Mesothelial cell of epicardium (in vitro differentiated cells): ENCODE data around the gene KIRREL3. TPM values are rescaled to one million over a fixed set of nuclear protein-coding genes. Genes with fewer than 3 reads are reported as not detected.

Experiments
- DNase-seq, 2 experiments: peaks; one replicate each; pipeline ENCODE4 v3.0.0; 2021; ENCODE audit warnings: low spot score in 2 of 2; ENCODE audit not compliant: unreplicated experiment in 2 of 2
- H3K27ac Mint-ChIP-seq: 2 replicates; pipeline ENCODE4 v1.8.0; 2021; ENCODE audit warnings: mixed read lengths
- H3K27me3 Mint-ChIP-seq: 2 replicates; pipeline ENCODE4 v1.8.0; 2021; ENCODE audit warnings: low read depth, mixed read lengths
- H3K36me3 Mint-ChIP-seq: 2 replicates; pipeline ENCODE4 v1.8.0; 2021; ENCODE audit warnings: mixed read lengths
- H3K4me1 Mint-ChIP-seq: 2 replicates; pipeline ENCODE4 v1.8.0; 2021; ENCODE audit warnings: mixed read lengths
- H3K4me3 Mint-ChIP-seq: 2 replicates; pipeline ENCODE4 v1.8.0; 2021; ENCODE audit warnings: mild to moderate bottlenecking, moderate library complexity, mixed read lengths
- H3K9me3 Mint-ChIP-seq: 2 replicates; pipeline ENCODE4 v1.8.0; 2021; ENCODE audit warnings: mixed read lengths
- total RNA-seq: library from RNA; stranded (reverse); gene quantifications from 3 replicates; pipeline ENCODE4 v1.2.1, GENCODE V29; 2021
- TF ChIP-seq, protein P1 (sequence below): fragments of 200-600 bp; sonication (generic); IDR thresholded peaks from one replicate; pipeline ENCODE4 v1.5.0; 2021; ENCODE audit warnings: antibody characterized with exemption; ENCODE audit not compliant: unreplicated experiment

KIRREL3 gene
- total RNA-seq, 1 donor from 2014 or later, result 0.31 TPM

DNA sequence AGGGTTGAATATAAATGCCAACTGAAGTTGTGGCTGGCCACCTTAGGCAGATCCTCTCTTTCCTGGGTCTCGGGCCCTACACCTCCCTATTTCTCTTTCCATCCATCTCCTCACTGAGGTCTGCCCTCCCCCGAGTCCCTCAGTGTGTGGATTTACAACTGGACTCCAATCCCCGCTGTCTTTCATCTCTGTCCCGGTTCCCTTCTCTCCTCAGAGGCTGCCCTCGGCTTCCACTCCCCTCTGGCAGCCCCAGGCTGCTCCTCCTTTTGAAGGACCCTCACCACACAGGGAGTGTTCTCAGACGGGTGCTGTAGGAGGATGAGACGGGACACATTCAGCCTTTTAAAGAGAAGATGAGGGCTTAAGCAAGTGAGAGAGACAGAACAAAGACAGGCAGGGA, 478.0 kb downstream of the KIRREL3 start:
- Mint-ChIP-seq H3K36me3 (no peaks in the 10 kb centered on the region), H3K9me3 (no peaks in the 10 kb centered on the region), H3K4me3 (no peak overlapping the region), H3K27me3 (peaks cover 73% of the 10 kb centered on the region), H3K4me1 (peaks cover 1% of the 10 kb centered on the region), H3K27ac (no peak overlapping the region)
- DNase-seq, result no peak
- TF ChIP-seq, protein P1, sequence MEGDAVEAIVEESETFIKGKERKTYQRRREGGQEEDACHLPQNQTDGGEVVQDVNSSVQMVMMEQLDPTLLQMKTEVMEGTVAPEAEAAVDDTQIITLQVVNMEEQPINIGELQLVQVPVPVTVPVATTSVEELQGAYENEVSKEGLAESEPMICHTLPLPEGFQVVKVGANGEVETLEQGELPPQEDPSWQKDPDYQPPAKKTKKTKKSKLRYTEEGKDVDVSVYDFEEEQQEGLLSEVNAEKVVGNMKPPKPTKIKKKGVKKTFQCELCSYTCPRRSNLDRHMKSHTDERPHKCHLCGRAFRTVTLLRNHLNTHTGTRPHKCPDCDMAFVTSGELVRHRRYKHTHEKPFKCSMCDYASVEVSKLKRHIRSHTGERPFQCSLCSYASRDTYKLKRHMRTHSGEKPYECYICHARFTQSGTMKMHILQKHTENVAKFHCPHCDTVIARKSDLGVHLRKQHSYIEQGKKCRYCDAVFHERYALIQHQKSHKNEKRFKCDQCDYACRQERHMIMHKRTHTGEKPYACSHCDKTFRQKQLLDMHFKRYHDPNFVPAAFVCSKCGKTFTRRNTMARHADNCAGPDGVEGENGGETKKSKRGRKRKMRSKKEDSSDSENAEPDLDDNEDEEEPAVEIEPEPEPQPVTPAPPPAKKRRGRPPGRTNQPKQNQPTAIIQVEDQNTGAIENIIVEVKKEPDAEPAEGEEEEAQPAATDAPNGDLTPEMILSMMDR, result no peak

DNA sequence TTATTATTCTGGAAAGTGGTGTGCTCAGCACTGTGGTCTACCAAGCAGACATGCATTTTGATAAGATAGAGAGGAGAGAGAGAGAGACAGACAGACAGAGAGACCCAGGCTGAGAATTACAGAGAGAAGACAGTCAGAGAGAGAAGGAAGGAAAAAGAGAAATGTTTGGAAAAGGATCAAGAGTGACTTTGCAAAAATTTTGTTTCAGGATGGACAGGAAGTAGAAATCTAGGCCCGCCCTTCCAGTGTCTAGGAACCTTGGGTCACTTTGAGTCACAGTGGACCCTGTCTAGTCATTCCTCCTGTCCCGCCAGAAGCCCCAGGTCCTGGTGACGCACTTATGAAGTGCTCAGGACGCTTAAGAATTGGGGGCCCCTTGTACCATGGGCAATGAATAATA, 478.4 kb downstream of the KIRREL3 start:
- Mint-ChIP-seq H3K36me3 (no peaks in the 10 kb centered on the region), H3K4me1 (peaks cover 1% of the 10 kb centered on the region), H3K4me3 (no peak overlapping the region), H3K27me3 (peaks cover 70% of the 10 kb centered on the region), H3K9me3 (no peaks in the 10 kb centered on the region), H3K27ac (no peak overlapping the region)
- TF ChIP-seq, protein P1, result no peak
- DNase-seq, result no peak

DNA sequence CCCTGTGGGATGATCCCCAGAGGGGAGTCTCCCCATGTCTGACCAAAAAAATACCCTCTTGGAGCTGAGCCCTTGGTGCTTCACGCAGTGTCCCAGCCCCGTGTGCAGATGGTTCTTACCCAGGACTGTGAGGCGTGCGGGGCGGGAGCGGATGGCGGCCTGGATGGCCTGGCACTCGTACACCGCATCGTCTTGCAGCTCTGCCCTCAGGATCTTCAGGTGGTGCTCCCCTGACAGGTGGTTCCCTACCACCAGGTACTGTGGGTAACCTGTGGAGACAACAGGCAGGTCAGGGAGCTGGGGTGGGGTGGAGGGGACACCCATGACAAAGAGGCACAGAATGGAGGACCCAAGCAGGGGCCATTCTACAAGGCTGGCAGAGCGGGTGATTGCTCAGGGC, 479.4 kb downstream of the KIRREL3 start:
- DNase-seq, result no peak
- Mint-ChIP-seq H3K27ac (no peak overlapping the region), H3K4me3 (no peak overlapping the region), H3K27me3 (peaks cover 68% of the 10 kb centered on the region), H3K9me3 (no peaks in the 10 kb centered on the region), H3K36me3 (no peaks in the 10 kb centered on the region), H3K4me1 (peaks cover 1% of the 10 kb centered on the region)
- TF ChIP-seq, protein P1, result no peak

DNA sequence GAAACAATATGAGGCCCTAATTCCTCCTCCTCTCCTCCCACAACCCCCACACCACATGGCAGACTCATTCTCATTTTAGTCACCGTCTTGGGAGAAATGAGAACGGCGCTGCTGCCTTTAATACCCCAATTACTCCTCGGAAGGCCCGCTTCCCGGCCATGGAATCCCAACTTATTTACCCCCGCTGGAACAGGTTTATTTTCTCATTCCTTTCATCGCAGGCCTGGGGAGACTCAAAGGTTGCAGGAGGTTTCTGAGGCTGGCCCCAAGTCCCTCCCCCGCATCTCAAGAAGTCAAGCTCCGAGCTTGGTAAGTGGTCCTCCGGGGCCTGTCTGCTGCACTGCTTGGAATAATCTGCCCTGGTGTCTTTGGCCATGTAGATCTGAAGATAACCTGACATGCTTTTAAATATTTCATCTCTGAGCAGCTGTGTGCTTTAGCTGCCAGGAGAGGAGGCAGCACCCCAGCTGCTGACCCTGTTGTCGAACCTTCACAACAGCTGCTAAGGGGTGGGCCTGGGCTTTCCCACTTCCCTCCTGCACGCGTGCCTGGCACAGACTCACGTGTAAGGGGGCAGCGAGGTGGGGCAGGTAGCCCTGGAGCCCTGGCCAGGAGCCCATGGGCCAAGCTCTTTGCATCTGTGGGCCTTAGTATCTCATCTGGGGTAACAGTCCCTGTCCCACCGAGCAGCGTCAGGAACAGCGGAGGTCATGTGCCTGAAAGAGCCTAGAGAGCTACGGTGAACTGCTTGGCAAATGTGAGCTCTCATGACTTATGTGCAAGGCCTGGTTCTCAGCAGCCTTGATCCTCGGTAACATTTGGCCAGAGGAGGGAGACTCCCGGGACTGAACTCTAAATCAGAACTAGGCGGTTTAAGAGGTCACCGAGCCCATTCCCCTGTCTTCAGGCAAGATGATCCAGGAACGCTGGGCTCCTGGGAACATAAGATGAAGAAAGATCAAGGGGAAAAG, 480.5 kb downstream of the KIRREL3 start:
- Mint-ChIP-seq H3K4me3 (no peak overlapping the region), H3K27ac (no peak overlapping the region), H3K4me1 (peaks cover 1% of the 10 kb centered on the region), H3K9me3 (no peaks in the 10 kb centered on the region), H3K27me3 (peaks cover 69% of the 10 kb centered on the region), H3K36me3 (no peaks in the 10 kb centered on the region)
- no peak for DNase-seq
- TF ChIP-seq, protein P1, result no peak

DNA sequence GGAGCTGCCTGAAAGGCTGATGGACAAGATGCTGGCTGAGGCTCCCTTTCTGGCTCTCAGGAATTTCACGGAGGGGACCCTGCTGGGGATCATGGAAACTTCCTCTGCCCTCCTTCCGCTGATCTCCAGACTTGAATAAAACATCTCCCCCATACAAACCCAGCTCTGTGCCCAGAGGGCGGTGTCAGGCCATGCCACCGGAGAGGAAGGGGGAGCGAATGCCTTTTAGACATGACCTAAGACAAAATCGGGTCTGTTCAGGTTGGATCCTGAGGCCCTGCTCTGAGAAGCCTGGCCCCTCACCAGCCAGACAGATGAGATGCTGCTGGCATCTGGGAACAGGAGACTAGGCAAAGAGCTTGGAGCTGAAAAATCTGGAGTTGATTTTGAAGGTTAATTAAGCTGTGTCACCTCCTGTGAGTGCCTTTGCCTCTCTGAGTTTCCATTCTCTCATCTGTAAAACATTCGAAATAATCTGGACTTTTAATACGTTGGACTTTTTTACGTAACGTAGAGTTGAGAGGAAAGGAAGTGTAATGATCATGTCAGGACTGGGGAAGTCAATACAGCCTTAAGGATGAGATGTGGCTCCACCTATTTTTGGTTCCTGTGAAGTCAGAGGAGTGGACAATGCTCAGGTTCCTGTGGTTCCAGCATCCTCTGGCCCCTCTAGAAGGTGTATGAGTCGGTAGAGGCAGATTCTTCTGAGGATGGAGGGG, 481.4 kb downstream of the KIRREL3 start:
- no peaks in the 10 kb centered on the region for H3K36me3 Mint-ChIP-seq
- no peaks in the 10 kb centered on the region for H3K9me3 Mint-ChIP-seq
- DNase-seq, result no peak
- H3K4me3 Mint-ChIP-seq, result no peak overlapping the region
- H3K27me3 Mint-ChIP-seq, result peaks cover 70% of the 10 kb centered on the region
- H3K27ac Mint-ChIP-seq, result no peak overlapping the region
- H3K4me1 Mint-ChIP-seq, result peaks cover 1% of the 10 kb centered on the region
- TF ChIP-seq, protein P1, result no peak
